GM12878 (cell line): ENCODE data around the gene ADAM10.

Experiments
- CREB1 ChIP-seq: IDR thresholded peaks from 2 replicates; pipeline ENCODE4 v1.6.1; 2012; ENCODE audit warnings: low read depth, mild to moderate bottlenecking, inconsistent platforms
- CTCF ChIP-seq, 3 experiments: IDR thresholded peaks in 2 of 3; conservative IDR thresholded peaks in 1 of 3; 2 replicates each; pipeline ENCODE4 v1.5.1; 2011; ENCODE audit warnings: low read depth in 3 of 3, low read length in 3 of 3, mild to moderate bottlenecking in 3 of 3, control low read depth in 2 of 3, moderate library complexity in 2 of 3, inconsistent platforms in 1 of 3, mixed read lengths in 1 of 3; ENCODE audit not compliant: control insufficient read depth in 2 of 3, insufficient read depth in 1 of 3; ENCODE audit errors: extremely low read depth in 1 of 3
- ETV6 ChIP-seq, 2 experiments: fragments of 450-650 bp in 1 of 2; IDR thresholded peaks in 1 of 2; conservative IDR thresholded peaks in 1 of 2; 2 replicates each; pipeline ENCODE4 v1.6.1; 2014; ENCODE audit warnings: antibody characterized with exemption in 1 of 2, borderline replicate concordance in 1 of 2, low read depth in 1 of 2, mild to moderate bottlenecking in 1 of 2, moderate library complexity in 1 of 2
- EZH2 ChIP-seq: IDR thresholded peaks from 2 replicates; pipeline ENCODE4 v1.6.1; 2012; ENCODE audit warnings: low read depth, mild to moderate bottlenecking, control low read depth, inconsistent platforms, low read length, borderline replicate concordance; ENCODE audit not compliant: control insufficient read depth
- FOXM1 ChIP-seq: IDR thresholded peaks from 2 replicates; pipeline ENCODE4 v1.6.1; 2012; ENCODE audit warnings: low read depth, mild to moderate bottlenecking, inconsistent platforms, low read length, moderate library complexity
- LARP7 ChIP-seq: fragments of 450-650 bp; IDR thresholded peaks from 2 replicates; pipeline ENCODE4 v1.6.1; 2017; ENCODE audit warnings: mild to moderate bottlenecking
- SMC3 ChIP-seq: IDR thresholded peaks from 2 replicates; pipeline ENCODE4 v1.6.1; 2011; ENCODE audit warnings: low read length, improper control_type of control experiment, borderline replicate concordance
- TCF7 ChIP-seq: IDR thresholded peaks from 2 replicates; pipeline ENCODE4 v1.6.1; 2014; ENCODE audit warnings: antibody characterized with exemption, borderline replicate concordance
- ZNF274 ChIP-seq: IDR thresholded peaks from one replicate; pipeline ENCODE4 v1.8.0; 2011; ENCODE audit not compliant: insufficient read length, insufficient read depth
- TF ChIP-seq, protein P1 (sequence below): IDR thresholded peaks from 2 replicates; pipeline ENCODE4 v1.6.1; 2011; ENCODE audit warnings: borderline replicate concordance, low read depth, mild to moderate bottlenecking, moderate library complexity, mixed read lengths, low read length; ENCODE audit not compliant: insufficient read depth; ENCODE audit errors: extremely low read length
- TF ChIP-seq, protein P2 (sequence below): fragments of 450-650 bp; IDR thresholded peaks from 2 replicates; pipeline ENCODE4 v1.6.1; 2017; ENCODE audit warnings: mild to moderate bottlenecking

DNA sequence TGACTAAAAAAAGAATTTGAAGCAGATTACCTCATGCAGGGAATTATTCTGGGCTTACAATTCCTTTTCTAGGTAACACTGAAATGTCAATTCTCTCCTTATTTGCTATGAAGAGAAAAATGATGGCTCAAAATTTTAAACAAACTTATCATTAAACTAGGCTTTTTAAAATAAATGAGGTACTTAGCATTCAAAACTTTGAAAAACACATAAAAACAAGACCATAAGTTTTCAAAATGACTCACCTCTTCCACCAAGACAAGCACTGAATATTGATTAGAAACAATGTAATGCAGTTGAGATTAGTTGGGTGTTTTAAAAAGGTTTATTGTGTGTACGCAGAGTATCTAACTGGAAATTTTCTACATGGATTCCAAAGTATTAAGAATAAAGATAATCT, 154.6 kb downstream of the ADAM10 start:
- no peak for TF ChIP-seq EZH2
- no peak for TF ChIP-seq CTCF (IDR thresholded peaks at IDR 0.05 in 2 of 3, conservative IDR thresholded peaks at IDR 0.05 in 1 of 3; ENCODE audit: control insufficient read depth in 2 of 3, extremely low read depth in 1 of 3, insufficient read depth in 1 of 3, low read depth in 3 of 3, low read length in 3 of 3)
- TF ChIP-seq SMC3: no peak
- no peak for TF ChIP-seq LARP7
- TF ChIP-seq ETV6 (conservative IDR thresholded peaks at IDR 0.05 in 1 of 2, IDR thresholded peaks at IDR 0.05 in 1 of 2; ENCODE audit: borderline replicate concordance in 1 of 2, low read depth in 1 of 2): no peak
- no peak for TF ChIP-seq ZNF274
- TF ChIP-seq FOXM1: no peak
- TF ChIP-seq, protein P1, sequence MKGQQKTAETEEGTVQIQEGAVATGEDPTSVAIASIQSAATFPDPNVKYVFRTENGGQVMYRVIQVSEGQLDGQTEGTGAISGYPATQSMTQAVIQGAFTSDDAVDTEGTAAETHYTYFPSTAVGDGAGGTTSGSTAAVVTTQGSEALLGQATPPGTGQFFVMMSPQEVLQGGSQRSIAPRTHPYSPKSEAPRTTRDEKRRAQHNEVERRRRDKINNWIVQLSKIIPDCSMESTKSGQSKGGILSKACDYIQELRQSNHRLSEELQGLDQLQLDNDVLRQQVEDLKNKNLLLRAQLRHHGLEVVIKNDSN: no peak
- no peak for TF ChIP-seq TCF7
- TF ChIP-seq CREB1: no peak
- TF ChIP-seq, protein P2, sequence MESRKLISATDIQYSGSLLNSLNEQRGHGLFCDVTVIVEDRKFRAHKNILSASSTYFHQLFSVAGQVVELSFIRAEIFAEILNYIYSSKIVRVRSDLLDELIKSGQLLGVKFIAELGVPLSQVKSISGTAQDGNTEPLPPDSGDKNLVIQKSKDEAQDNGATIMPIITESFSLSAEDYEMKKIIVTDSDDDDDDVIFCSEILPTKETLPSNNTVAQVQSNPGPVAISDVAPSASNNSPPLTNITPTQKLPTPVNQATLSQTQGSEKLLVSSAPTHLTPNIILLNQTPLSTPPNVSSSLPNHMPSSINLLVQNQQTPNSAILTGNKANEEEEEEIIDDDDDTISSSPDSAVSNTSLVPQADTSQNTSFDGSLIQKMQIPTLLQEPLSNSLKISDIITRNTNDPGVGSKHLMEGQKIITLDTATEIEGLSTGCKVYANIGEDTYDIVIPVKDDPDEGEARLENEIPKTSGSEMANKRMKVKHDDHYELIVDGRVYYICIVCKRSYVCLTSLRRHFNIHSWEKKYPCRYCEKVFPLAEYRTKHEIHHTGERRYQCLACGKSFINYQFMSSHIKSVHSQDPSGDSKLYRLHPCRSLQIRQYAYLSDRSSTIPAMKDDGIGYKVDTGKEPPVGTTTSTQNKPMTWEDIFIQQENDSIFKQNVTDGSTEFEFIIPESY: no peak
